DMS53 treated with DMSO at 0.1 percent for 48 hours (cell line): ENCODE results near the gene PIM2.

ENCODE experiments used
- DNase-seq: peaks from one replicate; lab custom pipeline; 2025; ENCODE audit not compliant: unreplicated experiment; lab: John Stamatoyannopoulos, UW

Gene PIM2

DNA sequence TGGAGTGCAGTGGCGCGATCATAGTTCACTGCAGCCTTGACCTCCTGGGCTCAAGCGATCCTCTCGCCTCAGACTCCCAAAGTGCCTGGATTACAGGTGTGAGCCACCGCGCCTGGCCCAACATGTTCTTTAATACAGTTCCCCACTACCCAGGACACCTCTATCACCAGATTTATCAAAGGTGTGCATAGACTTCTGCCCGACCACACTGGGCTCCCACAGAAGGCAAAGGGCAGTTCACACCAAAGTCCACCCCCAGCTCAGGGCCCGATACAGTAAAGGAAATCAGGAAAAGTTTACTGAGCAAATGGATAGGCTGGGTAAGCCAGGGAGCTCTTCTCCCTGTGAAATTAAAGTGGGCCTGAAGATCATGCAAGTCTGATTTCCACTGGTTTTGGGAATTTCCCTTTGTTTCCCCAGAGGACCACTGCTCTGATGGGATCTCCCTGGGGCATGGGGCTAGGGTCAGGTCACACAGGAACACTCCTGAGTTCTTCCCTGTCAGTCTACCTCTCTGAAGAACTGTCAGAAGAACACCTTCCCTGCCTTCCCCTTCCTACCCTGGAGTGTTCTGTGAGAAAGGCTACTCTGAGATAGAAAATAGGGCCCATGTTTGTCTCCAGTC lies 17.7 kb upstream of the PIM2 start:
- DNase-seq = no peak

DNA sequence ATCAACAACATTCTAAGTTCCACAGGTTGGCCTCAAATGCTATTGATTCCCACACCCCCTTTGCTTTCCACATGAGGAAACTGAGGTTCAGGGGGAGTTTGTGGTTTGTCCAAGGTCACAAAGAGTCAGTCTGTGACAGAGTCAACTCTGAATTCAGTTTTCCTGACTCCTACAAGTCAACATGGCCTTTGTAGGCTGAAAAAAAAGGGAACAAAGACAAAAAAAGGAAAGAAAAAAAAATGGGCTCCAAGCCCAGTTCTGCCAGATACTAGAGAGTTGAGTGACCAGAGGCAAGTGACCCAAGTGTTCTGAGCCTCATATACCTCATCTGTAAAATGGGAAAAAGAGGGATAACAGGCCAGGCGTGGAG lies 16.5 kb upstream of the PIM2 start:
- no peak for DNase-seq

DNA sequence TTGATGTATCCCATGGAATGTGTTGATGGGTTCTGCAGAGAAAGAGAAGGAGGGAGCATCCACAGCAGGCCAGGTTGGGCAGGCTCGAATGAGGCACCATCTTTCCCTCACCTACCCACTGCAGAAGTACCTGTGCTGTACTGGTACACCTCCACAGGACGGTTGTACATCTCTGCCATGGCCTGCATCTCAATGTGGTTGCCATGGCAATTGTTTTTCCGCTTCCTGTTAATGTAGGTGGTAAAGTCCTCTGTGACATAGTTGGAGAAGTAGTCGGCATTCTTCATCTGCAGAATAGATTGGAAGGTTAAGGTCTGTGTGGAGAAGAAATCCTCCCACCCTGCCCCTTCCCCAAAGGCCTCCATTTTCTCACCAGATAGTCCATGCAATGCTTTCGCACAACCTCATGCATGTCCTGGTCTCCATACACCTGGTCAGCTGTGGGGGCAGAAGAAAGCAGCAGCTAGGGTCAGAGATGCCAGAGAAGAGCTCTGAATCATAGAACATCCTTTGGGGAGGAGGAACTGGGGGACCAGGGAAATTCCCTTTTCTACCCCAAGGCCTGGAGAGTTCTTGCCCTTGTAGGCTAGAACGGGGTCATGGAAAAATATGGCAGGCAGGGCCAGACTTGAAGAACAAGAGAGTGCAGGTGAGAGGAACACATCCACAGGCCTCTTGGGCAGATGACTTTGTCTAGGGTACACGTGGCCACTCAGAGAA lies 15.9 kb upstream of the PIM2 start:
- DNase-seq = no peak

DNA sequence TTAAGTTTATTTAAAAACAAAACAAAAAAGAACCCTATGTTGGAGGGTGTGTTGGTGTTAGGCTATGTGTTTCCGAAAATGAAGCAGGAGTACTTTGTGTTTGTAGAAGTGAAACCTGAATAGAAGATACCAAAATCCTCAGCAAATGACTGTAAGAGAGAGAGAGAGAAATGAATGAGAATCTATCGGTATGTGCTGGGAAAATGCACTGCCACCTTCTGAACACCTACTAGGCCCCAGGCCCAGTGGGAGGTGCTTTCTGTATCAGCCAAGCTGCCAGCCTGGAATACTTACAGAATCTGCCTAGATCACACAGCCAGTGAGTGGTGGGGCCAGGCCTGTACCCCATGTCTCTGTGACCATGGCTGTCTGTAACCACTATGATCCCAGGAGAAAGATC lies 14.9 kb upstream of the PIM2 start:
- DNase-seq = no peak

DNA sequence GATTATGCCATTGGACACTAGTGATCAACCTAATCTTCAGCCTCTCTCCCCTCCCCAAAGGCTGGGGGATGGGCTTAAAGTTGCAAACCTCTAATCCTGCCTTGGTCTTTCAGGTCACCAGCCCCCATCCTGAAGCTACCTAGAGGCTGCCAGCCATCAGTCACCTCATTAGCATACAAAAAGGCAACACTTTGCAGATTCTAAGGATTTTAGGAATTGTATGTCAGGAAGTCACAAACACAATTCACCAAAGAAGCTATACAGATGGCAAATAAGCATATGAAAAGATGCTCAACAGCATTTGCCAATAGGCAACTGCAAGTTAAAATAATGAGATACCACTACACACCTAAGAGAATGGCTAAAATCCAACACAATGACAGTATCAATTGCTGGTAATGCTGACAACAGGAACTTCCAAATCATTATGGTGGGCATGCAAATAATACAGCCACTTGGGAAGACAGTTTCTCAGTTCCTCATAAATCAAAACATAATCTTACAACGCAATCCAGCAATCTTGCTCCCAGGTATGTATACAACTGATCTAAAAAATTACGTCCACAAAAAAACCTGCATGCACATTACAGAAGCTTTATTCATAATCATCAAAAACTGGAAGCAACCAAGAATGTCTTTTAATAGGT lies 9.0 kb upstream of the PIM2 start:
- DNase-seq = no peak

DNA sequence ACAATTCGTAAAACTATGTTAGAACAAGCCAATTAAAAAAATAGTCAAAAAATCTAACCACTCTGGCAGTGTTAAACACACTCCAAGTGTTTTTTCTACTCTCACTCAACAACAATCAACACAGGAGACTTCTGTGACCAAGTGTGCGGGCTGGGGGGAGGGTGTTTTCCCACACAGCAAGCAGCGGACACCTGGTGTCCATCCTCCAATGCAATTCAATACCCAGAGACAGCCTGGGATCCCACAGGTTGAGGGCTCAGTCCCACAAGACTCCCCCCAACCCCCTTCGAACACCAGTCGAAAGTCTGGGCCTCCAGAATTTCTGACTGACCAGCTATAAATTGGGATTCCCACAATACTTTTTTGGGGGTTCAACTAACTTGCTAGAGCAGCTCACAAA lies 8.3 kb upstream of the PIM2 start:
- no peak for DNase-seq

DNA sequence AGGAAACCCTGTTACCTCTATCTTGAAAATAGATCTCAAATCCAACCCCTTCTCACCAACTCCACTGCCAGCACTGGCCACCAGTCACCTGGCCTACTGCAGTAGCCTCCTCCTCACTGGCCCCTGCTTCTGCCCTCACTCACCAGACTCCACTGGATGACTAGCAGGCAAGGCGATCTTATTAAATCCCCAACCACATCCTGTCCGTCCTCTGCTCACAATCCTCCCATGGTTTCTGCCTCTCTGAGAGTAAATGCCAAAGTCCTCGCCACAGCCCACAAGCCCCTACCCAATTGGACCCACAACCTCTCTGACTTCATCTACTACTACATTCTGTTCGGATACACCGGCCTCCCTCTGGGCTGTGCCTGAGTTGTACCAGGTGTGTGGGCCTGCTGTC lies 5.4 kb upstream of the PIM2 start:
- DNase-seq = no peak

DNA sequence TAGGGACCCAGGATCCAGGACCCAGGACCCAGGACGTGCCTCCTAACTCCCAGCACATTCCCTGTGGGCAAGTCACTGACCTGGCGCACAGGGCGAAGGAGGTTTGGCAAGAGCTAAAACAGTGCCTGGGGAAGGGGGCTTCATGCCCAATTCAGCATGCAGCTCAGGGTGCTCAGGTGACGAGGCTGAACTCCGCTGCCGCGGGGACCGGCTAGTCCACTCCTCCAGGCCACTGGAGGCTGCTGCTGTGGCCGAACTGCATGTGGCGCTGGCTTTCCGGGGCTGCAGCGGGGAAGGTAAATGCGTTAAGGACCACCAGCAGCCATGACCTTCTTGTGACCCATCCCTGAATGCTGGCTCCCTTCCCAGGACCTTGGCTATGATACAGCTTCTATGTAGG lies 4.9 kb upstream of the PIM2 start:
- DNase-seq = no peak

DNA sequence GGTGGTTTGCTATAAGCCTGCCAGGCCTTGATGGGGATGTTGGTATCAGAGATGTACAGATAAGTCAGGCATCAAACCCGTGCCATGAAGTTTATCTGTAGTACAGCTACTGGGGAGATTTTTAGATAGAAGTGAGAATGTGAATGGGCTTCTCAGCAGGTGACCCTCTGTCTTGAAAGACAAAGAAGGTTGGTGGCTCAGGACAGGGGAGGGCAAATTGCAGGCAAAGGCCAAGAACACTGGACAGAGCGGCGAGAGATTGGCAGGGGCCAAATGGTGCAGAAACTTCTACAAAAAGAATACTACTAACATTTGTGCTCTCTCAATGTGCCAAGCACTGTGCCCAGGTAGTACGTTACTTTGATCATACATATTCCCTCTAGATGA lies 1.9 kb upstream of the PIM2 start:
- no peak for DNase-seq

DNA sequence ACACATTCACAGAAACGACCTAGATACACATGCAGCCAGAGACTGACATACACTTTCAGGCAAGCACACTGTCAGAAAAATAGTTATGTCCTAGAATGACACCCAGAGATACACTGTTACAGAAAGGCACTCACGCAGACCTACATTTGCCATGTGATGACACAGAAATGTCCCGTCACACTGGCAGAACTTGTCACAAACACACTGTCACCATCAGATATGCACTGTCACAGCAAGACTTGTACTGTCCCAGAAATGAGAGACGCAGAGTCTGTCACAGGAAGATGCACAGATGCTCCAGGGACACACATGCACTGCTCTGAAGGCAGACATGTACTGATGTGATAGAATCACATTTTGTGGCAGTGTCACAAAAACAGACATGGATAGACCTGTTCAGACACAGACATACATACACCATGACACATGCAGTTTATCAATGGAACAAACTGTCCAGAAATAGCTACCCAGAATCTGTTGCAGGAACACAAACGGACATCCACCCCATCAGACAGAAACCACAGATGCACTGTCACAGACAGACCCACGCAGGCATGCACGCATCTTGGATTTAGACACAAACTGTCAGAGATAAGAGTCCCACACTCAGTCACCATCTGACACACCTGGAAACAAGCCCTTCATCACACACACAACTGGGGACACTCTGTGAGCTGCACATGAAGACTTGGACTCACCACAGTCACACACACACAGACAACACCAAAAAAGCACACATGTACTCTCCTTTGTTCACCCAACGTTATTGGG lies 1.3 kb upstream of the PIM2 start:
- no peak for DNase-seq

DNA sequence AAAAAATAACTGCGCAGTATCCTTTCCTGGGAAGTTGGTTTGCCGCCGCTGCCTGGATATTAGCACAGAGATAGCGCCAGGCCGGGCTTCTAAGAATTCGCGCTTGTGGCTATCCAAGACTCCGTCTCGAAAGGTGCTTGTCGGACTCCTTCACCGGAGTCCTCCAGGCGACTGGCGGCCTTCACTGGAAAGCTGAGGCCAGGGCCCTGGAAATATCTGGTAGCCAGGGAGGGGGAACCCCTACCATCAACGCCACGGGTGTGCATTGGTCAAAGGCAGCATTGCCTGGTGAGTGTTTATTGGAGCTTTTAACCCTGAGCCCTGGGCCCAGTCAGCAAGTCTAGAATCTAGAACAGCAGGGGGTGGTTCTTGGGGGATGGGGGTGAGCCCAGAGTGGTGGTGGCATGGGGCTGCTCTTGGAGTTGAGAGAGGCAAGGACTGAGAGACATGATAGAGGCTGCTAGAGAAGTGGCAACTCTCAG lies 577 bp upstream of the PIM2 start:
- DNase-seq = no peak

DNA sequence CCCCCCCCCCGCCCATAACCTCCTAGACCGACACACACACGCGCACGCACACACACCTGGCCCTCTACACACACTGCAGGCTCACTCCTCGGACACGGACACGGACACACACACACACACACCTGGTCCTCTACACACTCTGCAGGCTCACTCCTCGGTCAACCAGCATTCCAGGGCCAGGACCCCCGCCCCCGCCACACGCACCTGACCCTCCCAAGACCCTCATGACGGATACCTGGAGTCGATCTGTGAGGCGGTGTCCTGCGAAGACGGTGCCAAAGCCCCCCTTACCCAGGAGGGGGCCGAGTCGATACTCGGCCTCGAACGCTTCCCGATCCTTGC lies 552 bp downstream of the PIM2 start:
- no peak for DNase-seq

DNA sequence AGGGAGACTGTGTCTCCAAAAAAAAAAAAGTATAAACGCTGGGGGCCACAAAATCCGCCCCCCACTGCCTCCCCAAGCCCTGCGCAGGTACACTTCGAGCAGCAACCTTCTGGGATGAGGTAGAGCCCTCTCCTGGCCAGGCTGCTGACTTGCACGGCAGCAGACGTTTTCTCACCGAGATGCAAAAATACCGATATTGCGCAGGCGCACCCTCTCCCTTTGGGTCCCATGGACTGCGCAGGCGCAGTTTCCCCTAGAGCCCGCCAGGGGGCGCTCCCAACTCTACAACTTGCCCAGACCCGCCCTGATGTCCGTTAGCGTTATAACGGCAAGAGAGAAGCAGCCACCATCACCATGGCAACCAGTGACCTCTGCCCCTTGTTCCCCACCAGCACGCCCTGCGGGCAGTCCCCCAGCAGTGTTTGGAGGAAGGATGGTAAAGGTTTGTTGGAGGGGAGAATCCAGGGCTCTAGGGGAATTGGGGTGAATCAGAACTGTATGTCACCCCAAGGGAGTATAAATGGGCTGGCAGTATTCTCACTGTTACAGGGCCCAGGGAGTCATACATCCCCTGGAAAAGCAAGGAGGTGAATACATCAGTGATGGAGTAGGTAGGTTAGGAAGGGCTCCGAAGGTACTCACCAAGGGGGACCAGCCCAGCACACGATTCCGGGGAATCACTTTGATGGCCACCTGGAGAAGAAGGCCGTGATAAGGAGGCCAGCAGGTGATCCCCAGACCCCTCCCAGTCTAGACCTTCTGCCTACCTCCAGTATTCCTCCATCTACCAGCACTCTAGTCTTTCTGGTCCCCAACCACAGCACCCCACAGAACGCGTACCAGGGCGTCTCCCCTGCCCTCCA lies 1.5 kb downstream of the PIM2 start:
- DNase-seq = peak; percentile 90

DNA sequence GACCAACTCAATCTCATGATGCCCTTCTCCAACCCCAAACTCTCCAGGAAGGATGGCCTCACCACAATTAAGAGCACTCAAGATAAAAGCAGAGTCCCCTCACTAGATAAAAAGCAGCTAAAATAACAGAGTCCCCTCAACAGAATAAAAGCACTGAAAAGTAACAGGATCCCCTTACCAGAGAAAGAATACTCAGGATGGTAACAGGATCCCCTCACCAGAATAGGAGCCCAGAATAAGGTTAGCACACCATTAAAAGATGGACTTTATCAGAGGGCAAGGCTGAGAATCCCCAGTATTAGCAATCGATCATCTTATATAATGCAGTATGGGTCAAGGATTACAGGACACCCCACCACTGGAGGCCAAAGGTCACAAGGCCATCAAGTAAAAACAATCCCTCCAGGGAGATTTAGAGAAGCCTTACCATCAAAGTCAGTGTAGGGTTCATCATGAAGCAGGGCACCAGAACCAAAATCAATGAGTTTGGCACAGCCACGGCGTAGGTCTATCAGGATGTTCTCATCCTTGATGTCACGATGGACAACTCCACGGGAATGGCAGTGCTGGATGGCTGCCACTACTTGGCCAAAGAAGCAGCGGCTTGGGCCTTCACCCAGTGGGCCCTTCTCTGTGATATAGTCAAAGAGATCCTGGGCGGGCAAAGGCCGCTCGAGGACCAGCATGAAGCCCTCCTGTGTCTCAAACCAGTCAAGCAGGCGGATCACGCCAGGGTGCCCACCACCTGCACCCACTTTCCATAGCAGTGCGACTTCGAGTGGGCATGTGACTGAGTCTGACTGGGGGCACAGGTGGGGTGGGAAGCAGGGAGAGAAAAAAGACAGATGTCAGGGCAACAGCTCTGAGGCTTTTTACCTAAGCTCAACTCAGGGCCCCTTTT lies 4.0 kb downstream of the PIM2 start:
- no peak for DNase-seq

DNA sequence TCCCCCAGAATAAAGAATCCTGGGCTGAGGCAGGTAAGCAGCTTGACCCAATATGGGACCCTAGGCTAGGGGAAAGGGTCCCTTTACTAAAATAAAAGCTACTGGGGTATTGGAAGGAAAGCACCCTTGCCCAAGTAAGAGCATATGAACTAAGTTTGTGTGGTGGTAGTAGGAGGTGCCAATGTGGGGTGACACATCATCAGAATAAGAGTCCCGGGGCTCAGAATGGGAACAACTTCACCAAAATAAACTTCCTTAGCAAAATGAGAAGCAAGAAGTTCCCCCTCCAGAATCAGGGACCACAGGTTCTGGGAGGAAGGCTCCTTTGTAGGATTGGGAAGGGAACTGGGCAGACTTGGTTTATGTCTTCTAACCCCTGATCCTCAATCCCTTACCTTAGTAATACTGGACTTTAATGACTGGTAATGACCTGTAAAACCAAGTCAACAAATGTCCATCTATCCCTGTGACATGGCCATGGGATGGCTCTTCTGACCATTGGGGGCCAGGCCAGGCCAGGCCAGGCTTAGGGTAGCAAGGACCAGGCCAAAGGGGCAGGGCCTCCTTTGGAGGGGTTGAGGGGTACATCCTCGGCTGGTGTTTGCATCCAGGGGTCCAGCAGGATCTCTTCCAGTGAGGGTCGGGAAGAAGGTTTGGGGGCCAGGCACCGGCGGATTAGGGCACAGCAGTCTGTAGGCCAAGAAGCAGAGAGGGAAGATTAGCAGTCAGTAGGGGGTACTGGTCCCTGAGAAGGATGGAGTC lies 5.0 kb downstream of the PIM2 start:
- DNase-seq = no peak

DNA sequence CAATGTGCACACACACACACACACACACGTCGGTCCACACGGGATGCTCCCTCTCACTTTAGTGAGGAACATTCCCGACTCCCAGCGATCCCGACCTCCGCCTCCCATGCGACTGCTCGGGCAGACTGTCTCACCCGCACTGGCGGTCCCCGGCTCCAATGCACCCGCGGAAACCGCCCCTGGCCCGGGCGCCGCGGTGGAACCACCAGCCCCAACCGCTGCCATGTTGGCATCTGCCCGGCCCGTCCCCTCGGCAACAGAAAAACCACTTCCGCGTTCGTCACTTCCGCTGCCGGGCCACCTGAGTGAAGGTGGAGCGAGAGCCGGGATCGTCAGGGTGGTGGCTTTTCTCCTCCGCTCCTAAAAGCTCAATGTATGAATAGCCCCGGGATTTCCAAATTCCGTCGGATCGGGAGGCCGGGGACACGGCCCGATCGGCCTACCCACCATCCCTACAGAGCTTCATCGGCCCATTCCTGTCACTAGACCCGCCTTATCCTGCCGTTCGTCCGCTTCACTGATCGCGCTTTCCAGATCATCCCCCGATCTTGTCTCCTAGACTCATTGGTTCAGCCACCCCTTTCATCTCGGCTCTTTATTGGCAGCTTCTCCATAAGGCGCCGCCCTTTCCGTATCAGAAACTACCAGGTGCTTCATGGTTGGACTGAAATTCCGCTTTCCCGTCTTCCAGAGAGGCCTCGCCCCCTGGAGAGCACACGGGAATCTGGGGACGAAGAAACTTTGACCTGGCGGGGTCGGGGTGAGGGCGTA lies 7.2 kb downstream of the PIM2 start, which contains the start of gene SLC35A2:
Gene SLC35A2, minus strand, starts transcription at position 235 of the 771 bp plus-strand sequence. Its CDS starts 10 bp downstream, at position 225.
- peak; percentile 89 for DNase-seq

DNA sequence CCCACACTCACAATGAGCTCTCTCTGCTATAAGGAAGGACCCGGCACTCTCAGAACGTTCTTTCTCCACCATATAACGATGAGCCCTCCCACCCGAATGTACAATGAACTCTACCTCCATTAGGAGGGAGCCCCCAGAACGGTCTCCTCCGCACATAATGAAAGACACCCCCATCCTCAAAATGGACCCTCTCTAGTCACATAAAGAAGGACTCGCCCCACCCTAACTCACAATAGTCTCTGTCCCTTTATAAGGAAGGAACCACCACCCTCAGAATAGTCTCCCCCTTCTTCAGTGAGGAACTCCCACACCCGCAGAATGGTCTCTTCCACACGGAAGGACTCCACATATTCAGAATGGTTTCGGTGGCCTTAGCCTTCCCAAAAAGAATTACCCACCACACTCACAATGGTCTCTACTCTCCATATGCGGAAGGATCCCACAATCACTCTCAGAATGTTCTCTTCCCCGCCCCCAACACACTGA lies 7.9 kb downstream of the PIM2 start:
- no peak for DNase-seq

DNA sequence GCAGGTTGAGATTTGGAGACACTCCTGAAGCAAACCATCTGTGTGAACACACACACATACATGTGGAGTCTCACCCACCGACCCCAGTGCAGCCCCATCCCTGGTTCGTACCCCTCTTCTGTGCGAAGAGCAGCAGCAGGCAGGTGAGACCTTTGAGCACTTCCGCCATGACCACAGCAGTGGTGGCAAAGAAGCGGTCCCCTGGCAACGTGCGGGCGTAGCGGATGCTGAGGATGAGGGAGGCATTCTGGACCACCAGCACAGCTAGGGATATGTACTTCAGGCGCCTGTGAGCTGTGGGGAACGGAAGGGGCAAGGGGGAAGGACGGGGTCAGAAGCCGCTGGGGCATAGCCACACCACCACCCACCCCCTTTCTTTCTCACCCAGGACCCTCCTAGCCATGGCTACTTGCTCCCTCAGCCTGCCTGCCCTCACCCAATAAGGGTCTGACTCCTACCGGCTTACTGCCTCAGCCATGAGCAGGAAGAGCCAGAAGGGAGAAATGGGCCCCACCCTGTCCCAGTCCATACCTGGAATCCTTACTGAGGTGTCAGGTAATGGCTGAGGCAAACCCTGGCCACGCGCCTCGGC lies 9.0 kb downstream of the PIM2 start:
- no peak for DNase-seq
